GM12891 (cell line): ENCODE measurements around the gene ZNF407.

ENCODE experiments used
- PAX5 ChIP-seq: IDR thresholded peaks from 2 replicates; pipeline ENCODE4 v1.6.1; 2011; ENCODE audit warnings: low read length, moderate library complexity, mild to moderate bottlenecking; ENCODE audit not compliant: insufficient read depth, severe bottlenecking
- POLR2A ChIP-seq: IDR thresholded peaks from 2 replicates; pipeline ENCODE4 v1.6.1; 2011; ENCODE audit warnings: low read depth, low read length, control low read depth
- POLR2AphosphoS5 ChIP-seq: IDR thresholded peaks from 2 replicates; pipeline ENCODE4 v1.6.1; 2011; ENCODE audit warnings: low read depth, low read length, control low read depth
- SPI1 ChIP-seq: IDR thresholded peaks from 2 replicates; pipeline ENCODE4 v1.6.1; 2011; ENCODE audit warnings: low read depth, low read length, control low read depth
- TAF1 ChIP-seq: IDR thresholded peaks from 2 replicates; pipeline ENCODE4 v1.6.1; 2011; ENCODE audit warnings: low read depth, low read length, control low read depth

DNA sequence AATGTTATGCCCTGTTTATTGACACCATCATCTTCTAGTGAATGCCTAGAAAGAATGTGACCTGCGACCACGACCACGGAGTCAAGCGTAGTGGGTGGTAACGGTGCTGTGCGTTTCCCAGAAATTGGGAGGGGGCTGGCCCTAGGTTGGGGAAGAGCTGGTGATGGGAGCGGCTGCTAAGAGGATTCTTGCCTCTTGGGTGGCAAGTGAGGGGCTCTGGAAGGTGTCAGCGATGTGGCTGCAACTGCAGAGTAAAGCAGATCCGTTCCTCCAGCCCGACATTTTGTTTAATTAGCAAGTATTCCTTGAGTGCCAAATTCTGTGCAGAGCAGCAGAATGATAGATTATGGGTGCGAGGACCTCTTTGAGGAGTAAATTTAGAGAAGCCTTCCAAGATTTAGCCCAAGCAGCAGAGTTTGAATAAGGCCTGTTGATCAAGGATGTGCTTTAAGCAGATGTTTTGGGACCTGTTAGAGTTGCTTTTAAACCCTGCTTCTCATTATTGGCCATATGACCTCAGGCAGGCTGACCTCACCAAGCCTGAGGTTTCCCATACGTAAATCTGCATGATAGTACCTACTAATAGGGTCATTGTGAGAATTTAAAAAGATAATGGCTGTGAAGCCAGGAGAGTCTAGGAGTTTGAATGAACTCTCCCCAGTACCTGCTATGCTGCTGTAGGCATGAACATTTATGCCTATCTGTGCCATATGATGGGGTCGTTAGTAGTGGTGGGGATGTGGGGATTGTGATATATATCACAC lies 323.6 kb downstream of the ZNF407 start:
- TF ChIP-seq POLR2AphosphoS5, result no peak
- TF ChIP-seq POLR2A, result no peak
- no peak for TF ChIP-seq TAF1
- TF ChIP-seq PAX5, result no peak
- TF ChIP-seq SPI1, result no peak
